ENCODE data around the gene NIPAL3. TPM values are rescaled to one million over a fixed set of nuclear protein-coding genes. Genes with fewer than 3 reads are reported as not detected.

NIPAL3 gene
- total RNA-seq, 1 experiment from 2014 or later = 55.8 TPM

DNA sequence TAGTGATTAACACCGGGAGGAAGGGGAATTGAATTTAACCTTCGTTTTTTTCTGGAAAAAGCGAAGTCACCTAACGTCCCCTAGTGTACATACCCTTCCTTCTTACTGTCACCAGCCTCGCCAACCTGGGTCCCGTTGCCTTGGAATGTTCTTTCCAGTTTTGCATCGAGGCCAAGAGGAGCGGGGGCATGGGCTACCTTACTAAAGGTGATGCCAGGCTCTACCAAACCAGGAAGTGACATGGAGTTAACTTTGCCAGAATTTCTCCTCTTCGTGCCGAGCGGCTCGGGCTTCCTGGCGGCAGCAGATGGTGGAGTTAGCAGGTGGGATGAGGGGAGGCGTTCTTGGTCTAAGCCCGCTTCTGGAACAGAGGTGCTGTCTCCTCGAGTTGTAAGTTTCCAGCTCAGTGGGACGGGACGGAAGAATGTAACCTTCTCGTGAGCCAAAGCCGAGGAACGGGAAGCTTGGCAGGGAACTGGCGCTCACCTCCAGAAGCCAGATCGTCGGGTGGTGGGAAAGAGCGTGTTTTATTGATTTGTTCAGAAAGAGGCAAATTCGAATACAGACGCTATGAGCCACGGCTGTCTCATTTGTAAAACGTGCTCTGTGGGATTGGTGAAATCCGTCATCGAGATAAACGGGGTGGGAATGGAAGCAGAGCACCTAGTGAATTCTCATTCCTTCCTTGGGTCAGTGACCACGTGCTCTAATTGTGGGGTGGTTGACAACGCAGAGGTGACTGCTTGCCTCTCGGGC lies 486 bp downstream of the NIPAL3 start:
- BruUV-seq (replicated peaks) = TSS peak; percentile 39
- peaks cover 19% of the 10 kb centered on the region for H3K36me3 Mint-ChIP-seq (ENCODE audit: insufficient read depth, unreplicated experiment)
- H3K27ac Mint-ChIP-seq (ENCODE audit: low read depth, unreplicated experiment) = peak overlapping the region; percentile 98
- TF ChIP-seq, protein P1, sequence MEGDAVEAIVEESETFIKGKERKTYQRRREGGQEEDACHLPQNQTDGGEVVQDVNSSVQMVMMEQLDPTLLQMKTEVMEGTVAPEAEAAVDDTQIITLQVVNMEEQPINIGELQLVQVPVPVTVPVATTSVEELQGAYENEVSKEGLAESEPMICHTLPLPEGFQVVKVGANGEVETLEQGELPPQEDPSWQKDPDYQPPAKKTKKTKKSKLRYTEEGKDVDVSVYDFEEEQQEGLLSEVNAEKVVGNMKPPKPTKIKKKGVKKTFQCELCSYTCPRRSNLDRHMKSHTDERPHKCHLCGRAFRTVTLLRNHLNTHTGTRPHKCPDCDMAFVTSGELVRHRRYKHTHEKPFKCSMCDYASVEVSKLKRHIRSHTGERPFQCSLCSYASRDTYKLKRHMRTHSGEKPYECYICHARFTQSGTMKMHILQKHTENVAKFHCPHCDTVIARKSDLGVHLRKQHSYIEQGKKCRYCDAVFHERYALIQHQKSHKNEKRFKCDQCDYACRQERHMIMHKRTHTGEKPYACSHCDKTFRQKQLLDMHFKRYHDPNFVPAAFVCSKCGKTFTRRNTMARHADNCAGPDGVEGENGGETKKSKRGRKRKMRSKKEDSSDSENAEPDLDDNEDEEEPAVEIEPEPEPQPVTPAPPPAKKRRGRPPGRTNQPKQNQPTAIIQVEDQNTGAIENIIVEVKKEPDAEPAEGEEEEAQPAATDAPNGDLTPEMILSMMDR (IDR thresholded peaks at IDR 0.05; ENCODE audit: unreplicated experiment) = no peak
- peaks cover 45% of the 10 kb centered on the region for H3K4me1 Mint-ChIP-seq (ENCODE audit: insufficient read depth, unreplicated experiment)
- ChIA-PET POLR2A (interaction anchor here (0.6 to 8.3 kb wide), 32 partner anchors 7 to 823 kb away, joined by 3 to 66 read pairs (median 5); partner anchors contain the start of genes CLIC4, GRHL3, IL22RA1 and RCAN3), CTCF (interaction anchor here (0.6 to 2.1 kb wide), 18 partner anchors 9 to 813 kb away, joined by 3 to 17 read pairs (median 4); no protein-coding TSS in a partner anchor)
- peak; percentile 47 for DNase-seq (ENCODE audit: unreplicated experiment)
- no peaks in the 10 kb centered on the region for H3K27me3 Mint-ChIP-seq (ENCODE audit: insufficient read depth, unreplicated experiment)
- H3K4me3 Mint-ChIP-seq (ENCODE audit: unreplicated experiment) = peak overlapping the region; percentile 93
- H3K9me3 Mint-ChIP-seq (ENCODE audit: unreplicated experiment) = no peaks in the 10 kb centered on the region
- intact Hi-C loops (cut with micrococcal nuclease) = loop anchor here (2.0 to 5.0 kb wide), 3 partner anchors 86 to 221 kb away; partner anchors contain the start of gene RCAN3

DNA sequence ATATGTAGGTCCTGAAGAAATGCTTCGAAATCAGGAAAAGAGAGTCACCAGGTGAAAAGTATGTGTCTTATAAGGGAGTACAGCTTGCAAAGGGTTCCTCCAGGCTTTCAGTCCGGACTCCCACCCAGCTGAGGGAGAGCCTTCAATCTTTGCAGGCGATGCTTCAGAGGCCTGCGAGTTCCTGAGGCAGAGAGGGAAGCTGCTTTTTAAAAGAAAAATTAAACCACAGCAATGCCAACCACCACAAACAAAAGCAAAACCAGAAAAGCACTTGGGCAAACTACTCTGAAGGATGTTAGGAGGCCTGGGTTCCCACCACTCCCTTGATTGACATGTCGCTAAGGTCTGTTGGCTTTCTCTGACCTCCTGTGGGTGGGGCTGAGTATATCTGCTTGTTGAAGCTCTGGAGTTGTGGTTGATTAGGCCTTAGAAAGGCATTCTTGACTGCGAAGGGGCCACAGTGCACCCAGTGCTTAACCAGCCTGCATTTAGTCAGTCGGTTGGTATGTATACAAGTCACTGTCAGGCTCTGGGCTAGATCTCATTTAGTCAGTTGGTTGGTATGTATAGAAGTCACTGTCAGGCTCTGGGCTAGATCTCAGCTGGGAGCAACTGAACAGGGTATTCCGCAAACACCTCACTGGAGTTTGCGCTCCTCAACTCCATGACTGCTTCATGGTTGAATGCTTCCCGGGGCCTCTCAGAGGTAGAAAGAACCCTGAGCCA lies 1.2 kb downstream of the NIPAL3 start:
- Mint-ChIP-seq H3K27me3 (ENCODE audit: insufficient read depth, unreplicated experiment) (no peaks in the 10 kb centered on the region), H3K4me1 (ENCODE audit: insufficient read depth, unreplicated experiment) (peaks cover 42% of the 10 kb centered on the region), H3K36me3 (ENCODE audit: insufficient read depth, unreplicated experiment) (peaks cover 26% of the 10 kb centered on the region), H3K9me3 (ENCODE audit: unreplicated experiment) (no peaks in the 10 kb centered on the region), H3K27ac (ENCODE audit: low read depth, unreplicated experiment) (peak overlapping the region; percentile 98), H3K4me3 (ENCODE audit: unreplicated experiment) (peak overlapping the region; percentile 93)
- TF ChIP-seq, protein P1 (IDR thresholded peaks at IDR 0.05; ENCODE audit: unreplicated experiment) = no peak
- intact Hi-C loops (cut with micrococcal nuclease) = loop anchor here (2.0 to 5.0 kb wide), 3 partner anchors 85 to 220 kb away; partner anchors contain the start of gene RCAN3
- POLR2A ChIA-PET = interaction anchor here (0.6 to 8.3 kb wide), 28 partner anchors 8 to 823 kb away, joined by 3 to 66 read pairs (median 4); partner anchors contain the start of genes CLIC4, GRHL3, PNRC2 and RCAN3
- peak; percentile 69 for DNase-seq (ENCODE audit: unreplicated experiment)
- CTCF ChIA-PET = interaction anchor here (0.5 to 2.1 kb wide), 9 partner anchors 9 to 563 kb away, joined by 3 to 17 read pairs (median 5); no protein-coding TSS in a partner anchor
- no TSS peak for BruUV-seq (replicated peaks)

DNA sequence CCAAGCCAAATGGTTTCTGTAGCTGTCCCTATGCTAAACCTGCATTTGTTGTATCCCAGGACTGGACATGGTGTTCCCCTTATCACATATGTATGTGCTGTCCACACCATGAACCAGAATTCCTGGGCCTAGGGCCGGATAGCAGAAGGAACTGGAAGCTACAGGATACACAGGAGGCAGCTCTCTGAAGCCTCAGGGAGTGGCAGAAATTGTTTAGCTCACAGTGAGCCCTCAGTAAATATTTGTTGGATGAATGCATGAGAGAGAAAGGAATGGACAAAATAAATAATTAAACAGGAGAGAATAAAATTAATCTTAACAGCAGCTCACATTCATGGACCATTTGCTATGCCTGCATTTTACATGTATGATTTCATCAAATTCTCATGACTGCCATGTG lies 2.1 kb downstream of the NIPAL3 start:
- no peaks in the 10 kb centered on the region for H3K9me3 Mint-ChIP-seq (ENCODE audit: unreplicated experiment)
- peaks cover 35% of the 10 kb centered on the region for H3K36me3 Mint-ChIP-seq (ENCODE audit: insufficient read depth, unreplicated experiment)
- peak; percentile 18 for DNase-seq (ENCODE audit: unreplicated experiment)
- peak overlapping the region; percentile 98 for H3K27ac Mint-ChIP-seq (ENCODE audit: low read depth, unreplicated experiment)
- ChIA-PET CTCF (interaction anchor here (0.6 to 1.8 kb wide), 9 partner anchors 27 to 562 kb away, joined by 3 to 17 read pairs (median 4); no protein-coding TSS in a partner anchor), POLR2A (interaction anchor here (0.6 to 8.3 kb wide), 24 partner anchors 9 to 1019 kb away, joined by 3 to 66 read pairs (median 5); partner anchors contain the start of genes CLIC4, GRHL3, PNRC2 and RCAN3)
- no peaks in the 10 kb centered on the region for H3K27me3 Mint-ChIP-seq (ENCODE audit: insufficient read depth, unreplicated experiment)
- peaks cover 33% of the 10 kb centered on the region for H3K4me1 Mint-ChIP-seq (ENCODE audit: insufficient read depth, unreplicated experiment)
- BruUV-seq (replicated peaks) = no TSS peak
- TF ChIP-seq, protein P1 (IDR thresholded peaks at IDR 0.05; ENCODE audit: unreplicated experiment) = no peak
- H3K4me3 Mint-ChIP-seq (ENCODE audit: unreplicated experiment) = peak overlapping the region; percentile 93
- intact Hi-C loops (cut with micrococcal nuclease) = loop anchor here (2.0 to 5.0 kb wide), 3 partner anchors 85 to 220 kb away; partner anchors contain the start of gene RCAN3

All from MCF 10A (cell line).